K562 (cell line): ENCODE measurements around the gene EEF1AKMT1. TPM values are rescaled to one million over a fixed set of nuclear protein-coding genes. Genes with fewer than 3 reads are reported as not detected.
A peak's percentile ranks its signal among the peaks of the same experiment; 100 is the strongest.

ENCODE experiments used
- ATAC-seq: fragments of 200-7000 bp; cut with Tn5 transposase; 3 replicates; pipeline ENCODE4 v1.9.1; 2020; ENCODE audit warnings: moderate library complexity
- BruUV-seq: library from RNA; stranded (reverse); fragments of 400-500 nt; replicated peaks from 2 replicates; lab custom pipeline; 2021; lab: Mats Ljungman, UMichigan
- CTCF ChIA-PET: fragments of 300-600 bp; formaldehyde crosslinking; extraction: SDS; loops from one replicate; lab custom pipeline; 2021; ENCODE audit warnings: low intra/inter-chr PET ratio; lab: Yijun Ruan, JAX
- POLR2A ChIA-PET: fragments of 300-600, 350-650 bp; sonication (Branson Sonifier 250); formaldehyde crosslinking; extraction: SDS; loops from one replicate; lab custom pipeline; 2021; ENCODE audit warnings: antibody characterized with exemption, inconsistent platforms; lab: Yijun Ruan, JAX
- DNase-seq, 4 experiments: peaks; one replicate each; pipeline versions ENCODE4 v3.0.0 to v3.0.0-alpha.2; 2011 to 2018; ENCODE audit warnings: low spot score in 3 of 4, mixed read lengths in 3 of 4; ENCODE audit errors: extremely low read depth in 1 of 4
- FAIRE-seq: peaks from 2 replicates; lab custom pipeline; 2011; peaks lifted over from hg19 to GRCh38; lab: Jason Lieb, UNC
- H2AFZ ChIP-seq: 2 replicates; pipeline ENCODE4 v1.6.0; 2011; ENCODE audit warnings: low read depth, low read length, control low read depth, inconsistent platforms
- H3K27ac ChIP-seq: fragments of 200-600 bp; 3 replicates; pipeline ENCODE4 v1.8.0; 2011; ENCODE audit warnings: low read depth, mild to moderate bottlenecking, control low read depth, inconsistent platforms, low read length, moderate library complexity, mixed read lengths; ENCODE audit errors: extremely low read depth
- H3K27me3 ChIP-seq, 2 experiments: fragments of 300-600 bp in 1 of 2; 2 replicates in 1 of 2; 3 replicates in 1 of 2; pipeline versions ENCODE4 v1.6.0 to v1.8.0; 2011; ENCODE audit warnings: inconsistent platforms in 2 of 2, low read length in 2 of 2, mild to moderate bottlenecking in 1 of 2, mixed read lengths in 1 of 2, moderate library complexity in 1 of 2; ENCODE audit not compliant: control insufficient read depth in 2 of 2, insufficient read depth in 2 of 2
- H3K36me3 ChIP-seq: fragments of 300-600 bp; 3 replicates; pipeline ENCODE4 v1.8.0; 2011; ENCODE audit warnings: mild to moderate bottlenecking, low read length, inconsistent platforms; ENCODE audit not compliant: control insufficient read depth, insufficient read depth
- H3K4me1 ChIP-seq, 2 experiments: fragments of 200-600 bp in 1 of 2; replicated peaks in 1 of 2; 2 replicates in 1 of 2; 3 replicates in 1 of 2; pipeline versions ENCODE4 v1.5.1 to v1.8.0; 2011; ENCODE audit warnings: inconsistent platforms in 2 of 2, low read length in 2 of 2, mild to moderate bottlenecking in 1 of 2, mixed read lengths in 1 of 2, moderate library complexity in 1 of 2; ENCODE audit not compliant: control insufficient read depth in 2 of 2, insufficient read depth in 2 of 2
- H3K4me2 ChIP-seq: 2 replicates; pipeline ENCODE4 v1.6.1; 2011; ENCODE audit warnings: low read length, control low read depth, inconsistent platforms, mixed read lengths; ENCODE audit not compliant: insufficient read depth
- H3K4me3 ChIP-seq: fragments of 200-600 bp; sonication (generic), shearing (Covaris generic); 2 replicates; pipeline ENCODE4 v1.5.1; 2016; ENCODE audit warnings: control low read depth, inconsistent platforms
- H3K79me2 ChIP-seq: fragments of 200-600 bp; 3 replicates; pipeline ENCODE4 v1.8.0; 2011; ENCODE audit warnings: low read length, inconsistent platforms; ENCODE audit not compliant: control insufficient read depth, insufficient read depth
- H3K9ac ChIP-seq, 2 experiments: 2 replicates each; pipeline versions ENCODE4 v1.6.0 to v1.6.1; 2011; ENCODE audit warnings: low read depth in 2 of 2, low read length in 2 of 2, control low read depth in 1 of 2, inconsistent platforms in 1 of 2, mild to moderate bottlenecking in 1 of 2, mixed read lengths in 1 of 2; ENCODE audit not compliant: insufficient read depth in 1 of 2
- H3K9me1 ChIP-seq: one replicate; pipeline ENCODE4 v1.6.0; 2011; ENCODE audit warnings: inconsistent platforms, mild to moderate bottlenecking, low read length, moderate library complexity; ENCODE audit not compliant: control insufficient read depth, insufficient read depth
- H3K9me3 ChIP-seq: replicated peaks from 2 replicates; pipeline ENCODE4 v1.5.1; 2011; ENCODE audit warnings: low read depth, low read length, inconsistent platforms; ENCODE audit not compliant: control insufficient read depth, insufficient read depth
- H4K20me1 ChIP-seq: replicated peaks from 2 replicates; pipeline ENCODE4 v1.6.1; 2011; ENCODE audit warnings: low read length, inconsistent platforms, mixed read lengths; ENCODE audit not compliant: control insufficient read depth, insufficient read depth
- EGR1 ChIP-seq: fragments of 450-650 bp; conservative IDR thresholded peaks from 2 replicates; pipeline ENCODE4 v1.6.1; 2017; ENCODE audit warnings: mild to moderate bottlenecking
- RHOXF2B ChIP-seq: fragments of 250-450 bp; sonication (Bioruptor Pico); conservative IDR thresholded peaks from 2 replicates; pipeline ENCODE4 v1.5.1; 2021
- ZBTB7A ChIP-seq: IDR thresholded peaks from 2 replicates; pipeline ENCODE4 v1.6.1; 2011; ENCODE audit warnings: low read depth, mild to moderate bottlenecking, low read length, moderate library complexity, borderline replicate concordance; ENCODE audit not compliant: control insufficient read depth
- WGBS: fragments of 100-300 bp; shearing (Covaris generic); methylation state at CpG from one replicate; pipeline ENCODE4 v1.1.6; 2016; ENCODE audit warnings: low coverage, mixed read lengths; ENCODE audit not compliant: insufficient coverage; ENCODE audit errors: missing lambda C conversion rate; 5-methylcytosine and 5-hydroxymethylcytosine counted together
- in situ Hi-C: fragments of 300-500 bp; cut with MboI; formaldehyde crosslinking; loops from 4 replicates; pipeline ENCODE4 v1.15.0; 2018; ENCODE audit warnings: inconsistent platforms, mixed read lengths
- intact Hi-C: fragments of 100-400 bp; cut with micrococcal nuclease; formaldehyde crosslinking; loops from 2 replicates; pipeline ENCODE4 v1.14.2; 2022
- polyA plus RNA-seq, 8 experiments: library from polyadenylated mRNA; depleted of rRNA in 4 of 8; stranded (reverse) in 5 of 8; unstranded in 3 of 8; fragments of >200 nt; fragmentation: Nextera tagmentation in 2 of 8; fragmentation: Illumina TruSeq in 1 of 8; extraction: Ambion mirVana in 2 of 8; extraction: Trizol in 1 of 8; gene quantifications; 2 replicates each; pipeline versions ENCODE4 v1.2.1 to v1.2.3, GENCODE V29; 2011 to 2014; ENCODE audit warnings: inconsistent platforms in 1 of 8, missing spikeins in 1 of 8
- total RNA-seq, 7 experiments: library from RNA; depleted of rRNA in 6 of 7; stranded (reverse); fragments of >200 nt in 6 of 7; fragmentation: Illumina TruSeq in 2 of 7; extraction: Trizol in 2 of 7; gene quantifications; 2 replicates each; pipeline versions ENCODE4 v1.2.1 to v1.2.3, GENCODE V29; 2011 to 2021; ENCODE audit warnings: low replicate concordance in 1 of 7
- TF ChIP-seq, protein P1 (sequence below), 2 experiments: fragments of 250-450 bp in 1 of 2; fragments of 450-650 bp in 1 of 2; sonication (Bioruptor Pico) in 1 of 2; IDR thresholded peaks; 2 replicates each; pipeline versions ENCODE4 v1.6.1 to v1.8.0; 2016 to 2021; ENCODE audit warnings: mild to moderate bottlenecking in 2 of 2, moderate library complexity in 2 of 2, missing compliant biosample characterization in 1 of 2, missing genetic modification characterization in 1 of 2

The EEF1AKMT1 gene
- total and polyA plus RNA-seq, 9 of the 15 experiments (the other 6 are each of a cell fraction or from before 2014, with no cell fraction given), result 5.3 to 36.3 (median 7.9) TPM

DNA sequence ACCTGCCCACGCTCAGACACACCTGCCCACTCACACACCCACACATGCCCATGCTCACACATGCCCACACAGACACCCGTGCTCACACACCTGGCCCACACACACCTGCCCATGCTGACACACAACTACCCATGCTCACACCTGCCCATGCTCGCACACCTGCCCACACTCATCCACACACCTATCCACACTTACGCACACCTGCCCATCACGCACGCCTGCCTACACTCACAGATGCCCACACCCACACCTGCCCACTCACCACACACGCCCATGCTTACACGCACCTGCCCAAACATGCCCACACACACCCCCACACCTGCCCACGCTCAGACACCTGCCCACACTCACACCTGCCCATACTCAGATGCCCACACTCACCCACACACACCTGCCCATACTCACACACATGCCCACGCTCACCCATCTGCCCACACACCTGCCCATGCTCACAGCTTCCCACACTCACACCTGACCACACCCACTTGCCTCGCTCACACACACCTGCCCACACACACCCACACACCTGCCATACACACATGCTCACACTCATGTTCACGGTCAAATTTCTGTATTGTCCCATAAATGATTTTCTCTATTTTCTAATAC, 54.7 kb downstream of the EEF1AKMT1 start:
- POLR2A ChIA-PET, result no interaction called here
- no peak for ATAC-seq
- no peak overlapping the region for H3K4me3 ChIP-seq
- in situ Hi-C loops, result loop anchor here (5.0 to 10.0 kb wide), 2 partner anchors 206 to 227 kb away; no protein-coding TSS in a partner anchor
- TF ChIP-seq RHOXF2B (CRISPR knock-in tag) (no peak), EGR1 (peak; percentile 22)
- TF ChIP-seq, all 486 proteins: peak for 1
- Histone ChIP-seq H4K20me1 (no peaks in the 10 kb centered on the region), H3K4me1 (peaks cover 0 to 22% of the 10 kb centered on the region in 2 experiments; a peak in 3 of 5 replicates), H3K9me1 (no peaks in the 10 kb centered on the region), H3K4me2 (no peak overlapping the region), H3K27ac (no peak overlapping the region), H2AFZ (no peak overlapping the region), H3K27me3 (peaks cover 0 to 16% of the 10 kb centered on the region in 2 experiments; a peak in 2 of 5 replicates), H3K9ac (no peak overlapping the region), H3K36me3 (no peaks in the 10 kb centered on the region), H3K9me3 (no peaks in the 10 kb centered on the region), H3K79me2 (no peaks in the 10 kb centered on the region)
- no peak for FAIRE-seq
- BruUV-seq, result no TSS peak
- DNase-seq, result no peak
- CTCF ChIA-PET, result no interaction called here
- intact Hi-C loops, result no loop called here
- 2% methylated on average over 6 of the region's 12 CpGs for WGBS

DNA sequence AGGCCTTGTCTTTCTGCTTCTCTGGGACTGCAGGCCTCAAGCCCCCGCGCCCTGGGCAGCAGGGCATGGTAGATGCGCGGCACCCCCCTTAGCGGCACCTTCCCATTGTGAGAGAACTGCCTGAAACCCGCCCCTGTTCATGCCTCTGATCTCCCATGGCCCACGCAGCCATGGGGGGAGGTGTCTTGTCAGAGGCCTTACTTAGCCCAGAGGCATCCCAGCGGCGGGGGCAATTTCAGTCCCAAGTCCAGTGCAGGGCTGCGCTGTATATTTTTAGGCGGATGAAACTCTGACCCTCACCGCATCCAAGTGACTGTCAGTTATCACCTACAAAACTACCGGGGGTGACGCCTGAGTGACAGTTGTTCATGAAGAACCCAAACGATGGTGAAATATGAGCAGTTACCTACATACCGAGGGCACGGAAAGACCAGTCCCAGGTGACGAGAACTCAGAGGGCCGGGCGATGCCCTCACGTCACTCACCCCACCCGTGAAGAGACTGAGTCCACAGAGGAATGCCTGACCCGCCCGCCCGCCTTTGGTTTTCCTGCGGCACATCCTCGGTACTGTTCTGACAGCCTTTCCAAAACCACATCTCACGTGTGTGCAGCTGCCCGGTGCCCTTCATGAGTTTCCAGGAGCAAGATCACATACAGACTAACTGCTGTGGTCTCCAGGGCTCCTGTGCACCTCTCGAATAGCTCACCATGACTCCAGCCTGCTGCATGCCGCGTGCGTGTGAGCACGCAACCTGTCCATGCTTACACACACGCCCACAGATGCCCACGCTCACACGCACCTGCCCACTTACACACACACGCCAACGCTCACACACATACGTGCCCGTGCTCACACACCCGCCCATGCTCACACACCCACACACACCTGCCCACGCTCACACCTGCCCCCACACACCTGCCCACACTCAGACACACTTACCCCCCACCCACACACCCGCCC, 55.9 kb downstream of the EEF1AKMT1 start:
- Histone ChIP-seq H3K4me1 (peaks cover 1 to 22% of the 10 kb centered on the region in 2 experiments; a peak in 3 of 5 replicates), H3K27me3 (peaks cover 0 to 16% of the 10 kb centered on the region in 2 experiments; a peak in 2 of 5 replicates), H3K27ac (no peak overlapping the region), H4K20me1 (no peaks in the 10 kb centered on the region), H3K4me2 (no peak overlapping the region), H2AFZ (no peak overlapping the region), H3K36me3 (no peaks in the 10 kb centered on the region), H3K4me3 (no peak overlapping the region), H3K9me1 (no peaks in the 10 kb centered on the region), H3K79me2 (no peaks in the 10 kb centered on the region), H3K9me3 (no peaks in the 10 kb centered on the region), H3K9ac (no peak overlapping the region)
- ChIA-PET POLR2A (no interaction called here), CTCF (no interaction called here)
- DNase-seq (no peak), FAIRE-seq (no peak), ATAC-seq (no peak)
- intact Hi-C loops (no loop called here), in situ Hi-C loops (loop anchor here (5.0 to 10.0 kb wide), 2 partner anchors 207 to 226 kb away; no protein-coding TSS in a partner anchor)
- WGBS, result 43% methylated on average over 25 of the region's 44 CpGs
- no peak for TF ChIP-seq ZBTB7A
- TF ChIP-seq, protein P1, sequence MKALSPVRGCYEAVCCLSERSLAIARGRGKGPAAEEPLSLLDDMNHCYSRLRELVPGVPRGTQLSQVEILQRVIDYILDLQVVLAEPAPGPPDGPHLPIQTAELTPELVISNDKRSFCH (CRISPR knock-in tag; IDR thresholded peaks at IDR 0.05), result no peak
- TF ChIP-seq, protein P1 (tag; IDR thresholded peaks at IDR 0.05), result no peak
- no TSS peak for BruUV-seq
